ENCODE results near the gene PCDHB13. TPM values are rescaled to one million over a fixed set of nuclear protein-coding genes. Genes with fewer than 3 reads are reported as not detected.
A peak's percentile ranks its signal among the peaks of the same experiment; 100 is the strongest.
"Not testable (repeated sequence)": the region's sequence is repeated elsewhere in the genome, so short reads cannot be mapped to it uniquely, and the experiment has no call there.

Gene PCDHB13
- total RNA-seq, 1 experiment from 2014 or later = not detected

DNA sequence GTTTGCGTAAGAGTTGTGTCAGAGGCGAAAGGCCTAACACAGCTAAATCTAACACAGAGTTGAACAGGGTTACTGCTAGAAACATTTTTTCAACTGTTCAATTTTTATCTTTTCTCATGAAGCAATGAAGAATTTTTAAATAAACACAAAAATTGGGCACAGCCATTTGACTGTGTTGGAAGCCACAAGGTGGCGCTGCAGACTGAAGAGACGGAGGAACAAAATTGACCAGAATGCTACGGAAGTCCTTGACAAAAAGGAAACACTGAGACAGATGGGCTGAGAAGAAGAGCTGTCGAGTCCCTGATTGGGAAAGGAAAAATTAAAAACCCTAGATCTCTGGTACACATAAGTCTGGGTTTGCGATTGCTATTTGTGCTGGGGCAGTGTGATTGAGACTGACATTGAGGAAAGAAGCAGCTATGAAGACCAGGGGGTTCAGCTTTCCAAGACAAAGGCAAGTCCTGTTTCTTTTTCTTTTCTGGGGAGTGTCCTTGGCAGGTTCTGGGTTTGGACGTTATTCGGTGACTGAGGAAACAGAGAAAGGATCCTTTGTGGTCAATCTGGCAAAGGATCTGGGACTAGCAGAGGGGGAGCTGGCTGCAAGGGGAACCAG lies 26.7 kb upstream of the PCDHB13 start, which contains the start of gene PCDHB9:
Gene PCDHB9, plus strand, starts transcription at position 265 of the 616 bp plus-strand sequence. Its CDS starts 158 bp downstream, at position 423.
- BruUV-seq (replicated peaks) = no TSS peak
- H3K4me1 Mint-ChIP-seq (ENCODE audit: low read depth, unreplicated experiment) = no peaks in the 10 kb centered on the region
- Histone ChIP-seq H3K4me1 (no peaks in the 10 kb centered on the region), H3K4me3 (ENCODE audit: low read depth, low read length) (no peak within 1 kb of the TSS), H3K36me3 (ENCODE audit: control insufficient read depth, insufficient read depth, low read length) (no peaks in the 10 kb centered on the region), H3K9me3 (no peaks in the 10 kb centered on the region), H3K27me3 (replicated peaks; ENCODE audit: control insufficient read depth, insufficient read depth, low read length) (no peaks in the 10 kb centered on the region)
- CTCF ChIA-PET = no interaction called here
- DNase-seq = no peak
- no peaks in the 10 kb centered on the region for H3K27me3 Mint-ChIP-seq (ENCODE audit: insufficient read depth, unreplicated experiment)
- peaks cover 43% of the 10 kb centered on the region for H3K9me3 Mint-ChIP-seq (ENCODE audit: unreplicated experiment)
- POLR2A ChIA-PET = no interaction called here
- intact Hi-C loops (cut with micrococcal nuclease; ENCODE audit: unreplicated experiment) = no loop called here
- H3K27ac Mint-ChIP-seq (ENCODE audit: unreplicated experiment) = no peak within 1 kb of the TSS
- TF ChIP-seq, protein P1, sequence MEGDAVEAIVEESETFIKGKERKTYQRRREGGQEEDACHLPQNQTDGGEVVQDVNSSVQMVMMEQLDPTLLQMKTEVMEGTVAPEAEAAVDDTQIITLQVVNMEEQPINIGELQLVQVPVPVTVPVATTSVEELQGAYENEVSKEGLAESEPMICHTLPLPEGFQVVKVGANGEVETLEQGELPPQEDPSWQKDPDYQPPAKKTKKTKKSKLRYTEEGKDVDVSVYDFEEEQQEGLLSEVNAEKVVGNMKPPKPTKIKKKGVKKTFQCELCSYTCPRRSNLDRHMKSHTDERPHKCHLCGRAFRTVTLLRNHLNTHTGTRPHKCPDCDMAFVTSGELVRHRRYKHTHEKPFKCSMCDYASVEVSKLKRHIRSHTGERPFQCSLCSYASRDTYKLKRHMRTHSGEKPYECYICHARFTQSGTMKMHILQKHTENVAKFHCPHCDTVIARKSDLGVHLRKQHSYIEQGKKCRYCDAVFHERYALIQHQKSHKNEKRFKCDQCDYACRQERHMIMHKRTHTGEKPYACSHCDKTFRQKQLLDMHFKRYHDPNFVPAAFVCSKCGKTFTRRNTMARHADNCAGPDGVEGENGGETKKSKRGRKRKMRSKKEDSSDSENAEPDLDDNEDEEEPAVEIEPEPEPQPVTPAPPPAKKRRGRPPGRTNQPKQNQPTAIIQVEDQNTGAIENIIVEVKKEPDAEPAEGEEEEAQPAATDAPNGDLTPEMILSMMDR (IDR thresholded peaks at IDR 0.05; ENCODE audit: insufficient read depth in 1 of 2, low read depth in 1 of 2, low read length in 1 of 2, severe bottlenecking in 1 of 2, unreplicated experiment in 1 of 2) = peak; percentile 22 to 28
- H3K4me3 Mint-ChIP-seq (ENCODE audit: unreplicated experiment) = no peak within 1 kb of the TSS
- H3K36me3 Mint-ChIP-seq (ENCODE audit: insufficient read depth, unreplicated experiment) = no peaks in the 10 kb centered on the region

GRCh38 chr5:141188682-141189081 lies 25.0 kb upstream of the PCDHB13 start:
- H3K4me1 ChIP-seq; H3K4me3 Mint-ChIP-seq (ENCODE audit: unreplicated experiment); H3K27ac Mint-ChIP-seq (ENCODE audit: unreplicated experiment); intact Hi-C loops (cut with micrococcal nuclease; ENCODE audit: unreplicated experiment); H3K9me3 ChIP-seq; POLR2A ChIA-PET; BruUV-seq (replicated peaks); H3K4me1 Mint-ChIP-seq (ENCODE audit: low read depth, unreplicated experiment); H3K4me3 ChIP-seq (ENCODE audit: low read depth, low read length); H3K27me3 ChIP-seq (replicated peaks; ENCODE audit: control insufficient read depth, insufficient read depth, low read length); CTCF ChIA-PET; DNase-seq; H3K36me3 ChIP-seq (ENCODE audit: control insufficient read depth, insufficient read depth, low read length); H3K27me3 Mint-ChIP-seq (ENCODE audit: insufficient read depth, unreplicated experiment); H3K36me3 Mint-ChIP-seq (ENCODE audit: insufficient read depth, unreplicated experiment): not testable (repeated sequence)
- H3K9me3 Mint-ChIP-seq (ENCODE audit: unreplicated experiment) = peaks cover 52% of the 10 kb centered on the region

- H3K36me3 Mint-ChIP-seq (ENCODE audit: insufficient read depth, unreplicated experiment); H3K4me1 ChIP-seq; intact Hi-C loops (cut with micrococcal nuclease; ENCODE audit: unreplicated experiment); H3K9me3 ChIP-seq; DNase-seq; H3K4me3 ChIP-seq (ENCODE audit: low read depth, low read length); H3K4me1 Mint-ChIP-seq (ENCODE audit: low read depth, unreplicated experiment); H3K27me3 ChIP-seq (replicated peaks; ENCODE audit: control insufficient read depth, insufficient read depth, low read length); BruUV-seq (replicated peaks); H3K4me3 Mint-ChIP-seq (ENCODE audit: unreplicated experiment); CTCF ChIA-PET; POLR2A ChIA-PET; H3K27me3 Mint-ChIP-seq (ENCODE audit: insufficient read depth, unreplicated experiment); H3K36me3 ChIP-seq (ENCODE audit: control insufficient read depth, insufficient read depth, low read length); H3K27ac Mint-ChIP-seq (ENCODE audit: unreplicated experiment): not testable (repeated sequence)
- peaks cover 52% of the 10 kb centered on the region for H3K9me3 Mint-ChIP-seq (ENCODE audit: unreplicated experiment)
These were observed 24.6 kb upstream of the PCDHB13 start for GRCh38 chr5:141189131-141189530.

GRCh38 chr5:141192110-141192725 lies 21.5 kb upstream of the PCDHB13 start, which contains the start of gene PCDHB10:
Gene PCDHB10 (plus strand): TSS chr5:141192353. CDS start chr5:141192553, 200 bp downstream.
- BruUV-seq (replicated peaks) = no TSS peak
- Mint-ChIP-seq H3K4me3 (ENCODE audit: unreplicated experiment) (peak within 1 kb of the TSS; percentile 40), H3K27me3 (ENCODE audit: insufficient read depth, unreplicated experiment) (no peaks in the 10 kb centered on the region), H3K36me3 (ENCODE audit: insufficient read depth, unreplicated experiment) (no peaks in the 10 kb centered on the region), H3K9me3 (ENCODE audit: unreplicated experiment) (peaks cover 39% of the 10 kb centered on the region), H3K27ac (ENCODE audit: unreplicated experiment) (no peak within 1 kb of the TSS), H3K4me1 (ENCODE audit: low read depth, unreplicated experiment) (no peaks in the 10 kb centered on the region)
- TF ChIP-seq, protein P1 (IDR thresholded peaks at IDR 0.05; ENCODE audit: insufficient read depth in 1 of 2, low read depth in 1 of 2, low read length in 1 of 2, severe bottlenecking in 1 of 2, unreplicated experiment in 1 of 2) = peak in 1 of 2 experiments; percentile 24
- intact Hi-C loops (cut with micrococcal nuclease; ENCODE audit: unreplicated experiment) = loop anchor here (5.0 kb wide), 1 partner anchor 370 kb away; no protein-coding TSS in a partner anchor
- DNase-seq = peak in 1 of 2 experiments; percentile 21
- POLR2A ChIA-PET = no interaction called here
- no peaks in the 10 kb centered on the region for H3K4me1 ChIP-seq
- H3K27me3 ChIP-seq (replicated peaks; ENCODE audit: control insufficient read depth, insufficient read depth, low read length) = no peaks in the 10 kb centered on the region
- peaks cover 14% of the 10 kb centered on the region for H3K9me3 ChIP-seq
- CTCF ChIA-PET = no interaction called here
- no peak within 1 kb of the TSS for H3K4me3 ChIP-seq (ENCODE audit: low read depth, low read length)
- no peaks in the 10 kb centered on the region for H3K36me3 ChIP-seq (ENCODE audit: control insufficient read depth, insufficient read depth, low read length)

DNA sequence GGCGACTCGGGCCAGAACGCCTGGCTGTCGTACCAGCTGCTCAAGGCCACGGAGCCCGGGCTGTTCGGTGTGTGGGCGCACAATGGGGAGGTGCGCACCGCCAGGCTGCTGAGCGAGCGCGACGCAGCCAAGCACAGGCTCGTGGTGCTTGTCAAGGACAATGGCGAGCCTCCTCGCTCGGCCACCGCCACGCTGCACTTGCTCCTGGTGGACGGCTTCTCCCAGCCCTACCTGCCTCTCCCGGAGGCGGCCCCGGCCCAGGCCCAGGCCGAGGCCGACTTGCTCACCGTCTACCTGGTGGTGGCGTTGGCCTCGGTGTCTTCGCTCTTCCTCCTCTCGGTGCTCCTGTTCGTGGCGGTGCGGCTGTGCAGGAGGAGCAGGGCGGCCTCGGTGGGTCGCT lies 19.4 kb upstream of the PCDHB13 start:
- DNase-seq; H3K27me3 Mint-ChIP-seq (ENCODE audit: insufficient read depth, unreplicated experiment); H3K4me3 Mint-ChIP-seq (ENCODE audit: unreplicated experiment); H3K36me3 ChIP-seq (ENCODE audit: control insufficient read depth, insufficient read depth, low read length); H3K27ac Mint-ChIP-seq (ENCODE audit: unreplicated experiment); CTCF ChIA-PET; H3K4me3 ChIP-seq (ENCODE audit: low read depth, low read length); BruUV-seq (replicated peaks); H3K36me3 Mint-ChIP-seq (ENCODE audit: insufficient read depth, unreplicated experiment); H3K4me1 Mint-ChIP-seq (ENCODE audit: low read depth, unreplicated experiment); POLR2A ChIA-PET; H3K27me3 ChIP-seq (replicated peaks; ENCODE audit: control insufficient read depth, insufficient read depth, low read length); H3K4me1 ChIP-seq: not testable (repeated sequence)
- H3K9me3 Mint-ChIP-seq (ENCODE audit: unreplicated experiment) = peaks cover 47% of the 10 kb centered on the region
- H3K9me3 ChIP-seq = peaks cover 22% of the 10 kb centered on the region
- intact Hi-C loops (cut with micrococcal nuclease; ENCODE audit: unreplicated experiment) = loop anchor here (5.0 kb wide), 1 partner anchor 368 kb away; no protein-coding TSS in a partner anchor
